Nephron progenitor cell (in vitro differentiated cells): ENCODE results near the gene MGAT3.

Source experiments
- DNase-seq: peaks from one replicate; pipeline ENCODE4 v3.0.0; 2021
- H3K27ac Mint-ChIP-seq: 2 replicates; pipeline ENCODE4 v1.8.0; 2021; ENCODE audit warnings: mild to moderate bottlenecking, moderate library complexity, mixed read lengths
- H3K27me3 Mint-ChIP-seq: 2 replicates; pipeline ENCODE4 v1.8.0; 2021; ENCODE audit warnings: mild to moderate bottlenecking, low read depth, mixed read lengths; ENCODE audit not compliant: poor library complexity
- H3K36me3 Mint-ChIP-seq: 2 replicates; pipeline ENCODE4 v1.8.0; 2021; ENCODE audit warnings: low read depth, mixed read lengths
- H3K4me1 Mint-ChIP-seq: 2 replicates; pipeline ENCODE4 v1.8.0; 2021; ENCODE audit warnings: mixed read lengths
- H3K4me3 Mint-ChIP-seq: 2 replicates; pipeline ENCODE4 v1.8.0; 2021; ENCODE audit warnings: mild to moderate bottlenecking, moderate library complexity, mixed read lengths
- H3K9me3 Mint-ChIP-seq: 2 replicates; pipeline ENCODE4 v1.8.0; 2021; ENCODE audit warnings: mild to moderate bottlenecking, moderate library complexity, mixed read lengths
- TF ChIP-seq, protein P1 (sequence below): fragments of 200-600 bp; sonication (generic); IDR thresholded peaks from 2 replicates; pipeline ENCODE4 v1.5.0; 2021; ENCODE audit warnings: antibody characterized with exemption

MGAT3 gene

DNA sequence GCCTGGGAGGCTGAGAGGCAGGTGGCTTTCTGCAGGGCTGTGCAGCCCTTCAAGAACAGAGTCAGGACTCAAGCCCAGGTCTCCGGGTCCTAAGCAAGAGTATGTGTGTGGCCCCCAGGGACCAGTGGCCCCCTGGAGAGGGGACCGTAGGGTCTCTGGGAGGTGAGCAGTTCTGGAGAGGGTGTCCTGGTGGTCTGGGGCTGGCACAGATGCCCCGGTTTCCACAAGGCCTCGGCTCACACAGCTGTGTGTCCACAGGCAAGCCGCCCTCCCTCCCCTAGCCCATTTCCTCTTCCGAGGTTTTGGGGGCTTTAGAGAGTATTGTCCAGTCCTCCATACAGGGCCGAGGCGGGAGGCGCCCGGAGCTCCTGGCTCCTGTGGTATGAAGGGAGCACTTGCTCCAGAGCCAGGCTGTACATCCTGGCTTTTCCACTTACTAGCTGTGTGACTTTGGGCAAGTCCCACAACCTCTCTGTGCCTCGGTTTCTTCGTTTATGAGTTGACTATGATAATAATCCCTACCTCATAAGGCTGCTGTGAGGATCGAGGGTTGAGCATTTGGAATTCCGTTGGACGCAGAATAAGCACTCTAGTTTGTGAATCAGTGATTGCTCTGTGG lies 79.1 kb downstream of the MGAT3 start:
- DNase-seq: no peak
- Mint-ChIP-seq H3K27me3 (no peaks in the 10 kb centered on the region), H3K27ac (no peak overlapping the region), H3K4me1 (peaks cover 32% of the 10 kb centered on the region), H3K4me3 (no peak overlapping the region), H3K9me3 (no peaks in the 10 kb centered on the region), H3K36me3 (peaks cover 8% of the 10 kb centered on the region)
- TF ChIP-seq, protein P1, sequence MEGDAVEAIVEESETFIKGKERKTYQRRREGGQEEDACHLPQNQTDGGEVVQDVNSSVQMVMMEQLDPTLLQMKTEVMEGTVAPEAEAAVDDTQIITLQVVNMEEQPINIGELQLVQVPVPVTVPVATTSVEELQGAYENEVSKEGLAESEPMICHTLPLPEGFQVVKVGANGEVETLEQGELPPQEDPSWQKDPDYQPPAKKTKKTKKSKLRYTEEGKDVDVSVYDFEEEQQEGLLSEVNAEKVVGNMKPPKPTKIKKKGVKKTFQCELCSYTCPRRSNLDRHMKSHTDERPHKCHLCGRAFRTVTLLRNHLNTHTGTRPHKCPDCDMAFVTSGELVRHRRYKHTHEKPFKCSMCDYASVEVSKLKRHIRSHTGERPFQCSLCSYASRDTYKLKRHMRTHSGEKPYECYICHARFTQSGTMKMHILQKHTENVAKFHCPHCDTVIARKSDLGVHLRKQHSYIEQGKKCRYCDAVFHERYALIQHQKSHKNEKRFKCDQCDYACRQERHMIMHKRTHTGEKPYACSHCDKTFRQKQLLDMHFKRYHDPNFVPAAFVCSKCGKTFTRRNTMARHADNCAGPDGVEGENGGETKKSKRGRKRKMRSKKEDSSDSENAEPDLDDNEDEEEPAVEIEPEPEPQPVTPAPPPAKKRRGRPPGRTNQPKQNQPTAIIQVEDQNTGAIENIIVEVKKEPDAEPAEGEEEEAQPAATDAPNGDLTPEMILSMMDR: no peak

DNA sequence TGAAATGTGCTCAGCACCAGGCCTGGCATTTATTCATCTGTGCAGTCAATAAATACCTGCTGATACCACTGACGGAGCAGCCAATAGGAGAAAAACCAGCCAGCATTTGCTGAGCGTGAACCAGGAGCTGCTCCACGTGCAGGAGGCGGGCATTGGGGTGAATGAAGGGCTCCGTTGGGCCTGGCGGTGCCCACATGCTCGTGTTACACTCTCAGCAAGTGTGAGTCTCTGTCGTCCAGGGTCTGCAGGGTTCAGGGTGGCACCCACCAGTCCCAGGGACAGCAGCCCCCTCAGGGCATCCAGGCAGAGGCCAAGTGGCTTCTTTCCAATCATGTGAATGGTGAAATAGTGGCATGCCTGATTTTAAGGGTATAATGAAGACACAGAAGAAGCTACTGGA lies 79.9 kb downstream of the MGAT3 start:
- Mint-ChIP-seq H3K27me3 (no peaks in the 10 kb centered on the region), H3K36me3 (no peaks in the 10 kb centered on the region), H3K4me1 (peaks cover 24% of the 10 kb centered on the region), H3K9me3 (no peaks in the 10 kb centered on the region), H3K4me3 (no peak overlapping the region), H3K27ac (no peak overlapping the region)
- TF ChIP-seq, protein P1: no peak
- no peak for DNase-seq

- H3K27me3 Mint-ChIP-seq: no peaks in the 10 kb centered on the region
- TF ChIP-seq, protein P1: no peak
- H3K36me3 Mint-ChIP-seq: no peaks in the 10 kb centered on the region
- H3K4me3 Mint-ChIP-seq: no peak overlapping the region
- H3K27ac Mint-ChIP-seq: no peak overlapping the region
- peaks cover 16% of the 10 kb centered on the region for H3K4me1 Mint-ChIP-seq
- no peaks in the 10 kb centered on the region for H3K9me3 Mint-ChIP-seq
- no peak for DNase-seq
These were observed 81.2 kb downstream of the MGAT3 start for GRCh38 chr22:39537975-39538374.
